Stimulated activated CD8-positive, alpha-beta memory T cell treated with anti-CD3 and anti-CD28 coated beads, Interleukin-12 subunit alpha, Interleukin-12 subunit beta, amount 100 ng/mL, for 24 hours (primary cell): ENCODE results near the gene GRIN1.

Experiments used
- DNase-seq: peaks from one replicate; pipeline ENCODE4 v3.0.0-alpha.2; 2020; ENCODE audit errors: extremely low read depth

The GRIN1 gene

DNA sequence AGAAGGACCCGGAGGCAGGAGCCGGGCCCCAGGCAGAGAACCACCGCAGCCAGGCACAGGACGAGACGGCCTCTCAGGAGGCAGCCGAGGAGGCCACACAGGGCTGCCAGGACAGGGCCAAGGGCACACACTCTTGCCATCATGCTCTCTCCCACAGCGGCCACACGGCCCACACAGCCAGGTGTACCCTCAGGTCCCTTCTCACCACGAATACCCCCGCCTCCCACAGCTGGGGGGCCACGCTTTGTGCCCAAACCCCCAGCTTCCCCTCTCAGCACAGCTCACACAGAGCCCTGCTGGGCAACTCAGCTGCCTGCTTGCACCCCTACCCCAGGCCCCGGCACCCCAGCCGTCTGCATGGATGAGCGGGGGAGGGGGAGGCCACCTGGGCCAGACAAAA is 54.8 kb downstream of the GRIN1 start:
- no peak for DNase-seq

DNA sequence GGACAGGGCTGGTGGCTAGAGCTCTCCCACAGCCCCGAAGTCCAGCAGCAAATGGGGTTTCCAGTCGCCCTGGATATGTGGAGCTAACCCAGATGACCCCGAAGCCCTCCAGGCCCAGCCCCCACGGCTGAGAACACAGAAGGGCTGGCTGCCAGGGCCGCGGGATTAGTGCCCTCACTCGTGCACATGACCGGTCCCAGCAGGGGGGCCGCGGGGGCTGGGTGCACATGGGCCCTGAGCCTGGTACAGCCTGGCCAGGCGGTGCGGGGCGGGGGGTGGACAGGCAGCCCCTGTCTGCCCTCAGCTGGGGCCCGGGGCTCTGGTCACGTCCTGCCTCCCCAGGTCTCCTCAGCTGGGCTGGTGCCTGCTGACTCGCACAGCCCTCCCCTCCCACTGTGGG is 55.4 kb downstream of the GRIN1 start:
- no peak for DNase-seq

DNA sequence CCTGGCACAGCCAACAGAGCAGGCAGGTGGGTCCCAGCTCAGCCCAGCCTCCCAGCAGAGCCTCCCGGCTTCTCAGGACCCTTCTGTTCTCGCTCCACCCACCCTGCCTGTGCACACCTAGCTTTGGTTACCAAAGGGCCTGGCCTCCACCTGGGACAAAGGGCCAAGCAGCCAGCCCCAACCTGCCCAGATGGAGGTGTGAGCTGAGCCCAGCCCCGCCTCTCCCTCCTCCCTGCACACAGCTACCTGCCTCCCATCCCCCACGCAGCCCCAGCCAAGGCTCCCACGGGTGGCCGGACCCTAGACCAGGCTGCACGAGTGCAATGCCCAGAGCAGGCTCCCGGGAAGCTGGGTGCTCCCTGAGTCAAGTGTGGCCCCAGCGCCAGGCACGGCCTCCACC is 56.0 kb downstream of the GRIN1 start:
- no peak for DNase-seq

DNA sequence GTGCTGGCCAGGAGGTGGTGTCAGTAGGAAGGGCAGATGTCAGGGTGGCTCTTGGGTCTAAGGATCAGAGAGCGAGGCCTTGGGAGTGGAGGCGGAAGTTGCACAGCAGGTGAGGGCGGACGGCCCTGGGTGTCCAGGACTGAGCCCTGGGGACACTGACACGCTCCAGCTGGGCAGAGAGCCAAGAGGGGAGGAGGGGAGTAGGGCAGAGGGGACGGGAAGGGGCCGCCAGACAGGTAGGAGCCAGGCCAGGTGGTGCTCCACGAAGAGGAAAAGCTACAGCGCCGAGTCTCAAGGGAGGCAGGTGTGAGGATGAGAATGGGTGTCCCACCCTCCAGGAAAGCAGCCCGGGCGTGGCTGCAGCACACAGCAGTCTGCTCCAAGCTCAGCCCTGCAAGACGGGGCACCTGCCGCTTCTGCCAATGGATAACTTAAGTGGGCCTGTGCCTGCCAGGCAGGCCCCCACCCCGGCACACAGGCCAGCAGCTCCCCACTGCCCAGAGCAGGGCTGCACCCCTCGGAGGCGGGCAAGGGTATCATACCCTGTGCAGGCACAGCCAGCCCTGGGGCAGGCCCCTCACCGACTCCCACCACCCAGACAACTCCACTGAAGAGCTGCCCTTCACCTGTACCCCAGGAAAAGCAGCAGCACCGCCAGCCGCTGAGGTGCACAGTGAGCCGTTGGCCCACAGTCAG is 56.7 kb downstream of the GRIN1 start:
- no peak for DNase-seq

DNA sequence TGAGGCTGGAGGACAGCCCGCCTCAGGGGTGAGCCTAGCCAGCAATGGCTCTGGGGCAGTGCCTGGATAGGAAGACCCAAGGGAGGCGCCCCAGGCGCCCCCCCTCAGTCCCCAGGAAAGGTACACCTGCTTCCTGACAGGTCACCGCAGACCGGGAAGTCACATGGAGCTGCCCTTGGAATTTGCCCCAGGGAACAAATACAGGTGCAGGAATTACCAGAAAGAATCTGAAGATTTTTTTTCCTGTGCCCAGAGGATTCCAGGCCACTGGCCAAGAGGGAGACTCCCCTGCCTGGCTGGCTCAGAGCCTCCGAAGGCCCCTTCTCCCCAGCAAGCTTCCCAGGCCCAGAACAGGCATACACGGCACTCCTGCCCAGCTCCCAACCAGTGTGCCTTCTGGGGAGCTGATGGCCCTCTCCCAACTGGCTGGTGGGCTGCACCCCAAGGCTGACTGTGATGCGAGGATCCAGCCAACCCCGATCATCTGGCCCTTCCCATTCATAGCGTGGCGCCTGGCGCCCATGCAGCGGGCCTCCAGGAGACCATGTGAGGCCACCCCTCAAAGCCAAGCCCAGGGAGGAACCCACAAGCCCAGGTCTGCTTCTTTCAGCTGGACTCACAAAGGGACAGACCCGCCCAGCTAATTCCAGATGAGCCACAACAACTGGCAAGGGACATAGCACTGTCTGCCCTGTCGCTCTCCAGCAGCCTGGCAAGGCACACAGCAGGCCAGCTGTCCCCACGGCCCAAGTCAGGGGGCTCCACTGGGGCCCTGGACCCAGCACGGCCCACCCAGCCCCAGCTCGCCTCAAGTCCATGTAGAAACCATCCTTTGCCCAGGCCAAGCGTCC is 59.3 kb downstream of the GRIN1 start:
- no peak for DNase-seq

DNA sequence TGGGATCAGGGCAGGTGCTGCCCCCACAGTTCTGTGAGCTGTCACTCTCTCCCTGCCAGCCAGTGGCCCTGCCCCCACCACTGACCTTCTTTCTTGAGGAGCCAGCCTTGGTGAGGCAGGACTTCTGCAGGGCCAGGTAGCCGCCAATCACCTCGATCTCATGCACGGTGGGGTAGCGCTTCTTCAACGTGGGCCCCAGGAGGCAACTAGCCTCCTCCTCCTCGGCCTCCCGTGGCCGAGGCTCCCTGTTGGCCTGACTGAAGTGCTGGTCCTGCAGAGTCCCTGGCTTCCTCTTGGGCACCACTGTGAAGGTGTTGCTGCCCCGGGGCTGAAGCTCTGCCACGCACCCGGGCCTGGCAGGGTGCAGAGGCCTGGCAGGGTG is 59.9 kb downstream of the GRIN1 start:
- no peak for DNase-seq

DNA sequence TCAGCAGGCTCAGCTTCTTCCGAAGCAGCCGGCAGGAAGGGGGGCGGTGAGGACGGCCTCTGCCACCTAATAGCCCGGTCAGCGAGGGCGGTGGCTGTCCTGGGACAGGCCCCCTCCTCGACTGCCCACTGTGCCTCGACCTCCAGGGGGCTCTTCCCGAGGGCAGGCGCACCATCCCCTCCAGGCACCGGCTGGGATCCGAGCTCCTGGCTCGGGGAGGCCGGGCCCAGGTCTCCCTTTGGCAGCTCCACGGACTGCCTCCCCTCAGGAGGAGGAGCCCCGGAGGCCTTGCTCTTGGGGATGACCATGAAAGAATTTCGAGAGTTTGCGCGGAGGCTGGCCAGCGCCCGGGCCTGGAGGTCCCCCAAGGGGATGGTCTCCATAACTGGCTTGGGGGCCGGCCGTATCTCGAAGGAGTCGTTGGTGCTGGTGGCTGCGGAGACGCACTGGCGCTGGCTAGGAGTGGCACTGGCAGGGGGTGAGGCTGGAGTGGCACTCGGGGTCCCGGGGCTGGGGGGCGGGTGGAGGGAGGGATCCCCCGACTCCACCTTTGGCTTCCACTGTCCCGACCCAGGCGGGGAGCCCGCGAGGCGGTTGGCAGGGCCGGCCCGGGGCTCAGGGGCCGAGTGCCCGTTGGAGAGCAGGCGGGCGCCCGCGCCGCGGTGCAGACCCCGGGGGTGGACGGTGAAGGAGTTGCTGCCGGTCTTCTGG is 60.6 kb downstream of the GRIN1 start:
- DNase-seq, result no peak

DNA sequence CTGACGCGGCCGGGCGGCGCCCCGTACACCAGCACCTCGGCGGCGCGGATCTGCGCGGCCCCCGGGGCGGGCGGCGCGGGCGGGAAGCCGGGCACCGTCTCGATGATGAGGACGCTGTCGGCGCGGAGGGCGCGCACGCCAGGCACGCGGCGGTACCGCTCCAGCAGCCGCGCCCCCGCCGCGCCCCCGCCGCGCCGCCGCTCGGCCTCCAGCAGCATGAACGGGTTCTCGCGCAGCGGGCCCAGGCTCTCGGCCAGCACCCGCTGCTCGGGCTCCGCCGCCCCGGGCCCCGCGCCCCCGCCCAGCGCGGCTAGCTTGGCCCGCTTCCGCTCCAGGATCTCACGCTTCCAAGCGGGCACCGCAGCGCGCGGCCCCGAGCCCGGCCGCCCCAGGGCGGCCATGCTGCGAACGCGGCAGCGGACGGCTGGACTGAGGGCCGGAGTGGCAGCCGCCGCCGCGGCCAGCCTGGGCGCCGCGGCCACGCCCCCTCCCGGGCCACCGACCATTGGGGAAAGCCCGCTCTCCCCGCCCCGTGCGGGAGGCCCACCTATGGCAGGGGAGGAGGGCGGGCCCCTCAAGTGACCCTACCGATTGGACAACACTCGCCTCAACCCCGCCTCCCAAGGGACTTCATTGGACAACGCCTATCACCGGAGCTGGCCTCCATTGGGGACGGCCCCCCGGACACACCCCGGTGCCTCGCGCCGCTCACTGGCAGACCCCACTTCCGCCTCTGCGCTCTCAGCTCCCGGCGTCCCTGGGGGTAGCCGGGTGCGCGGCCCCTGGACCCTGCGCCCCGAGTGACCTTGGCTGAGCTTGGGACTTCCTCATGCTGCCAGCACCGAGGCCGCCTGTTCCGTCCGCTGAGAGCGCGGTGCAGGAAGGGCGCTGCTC is 61.6 kb downstream of the GRIN1 start, which contains the start of gene TPRN:
Gene TPRN (minus strand): TSS at position 431 of the 894 bp plus-strand sequence. CDS start 30 bp downstream, at position 401.
- peak; percentile 98 for DNase-seq

DNA sequence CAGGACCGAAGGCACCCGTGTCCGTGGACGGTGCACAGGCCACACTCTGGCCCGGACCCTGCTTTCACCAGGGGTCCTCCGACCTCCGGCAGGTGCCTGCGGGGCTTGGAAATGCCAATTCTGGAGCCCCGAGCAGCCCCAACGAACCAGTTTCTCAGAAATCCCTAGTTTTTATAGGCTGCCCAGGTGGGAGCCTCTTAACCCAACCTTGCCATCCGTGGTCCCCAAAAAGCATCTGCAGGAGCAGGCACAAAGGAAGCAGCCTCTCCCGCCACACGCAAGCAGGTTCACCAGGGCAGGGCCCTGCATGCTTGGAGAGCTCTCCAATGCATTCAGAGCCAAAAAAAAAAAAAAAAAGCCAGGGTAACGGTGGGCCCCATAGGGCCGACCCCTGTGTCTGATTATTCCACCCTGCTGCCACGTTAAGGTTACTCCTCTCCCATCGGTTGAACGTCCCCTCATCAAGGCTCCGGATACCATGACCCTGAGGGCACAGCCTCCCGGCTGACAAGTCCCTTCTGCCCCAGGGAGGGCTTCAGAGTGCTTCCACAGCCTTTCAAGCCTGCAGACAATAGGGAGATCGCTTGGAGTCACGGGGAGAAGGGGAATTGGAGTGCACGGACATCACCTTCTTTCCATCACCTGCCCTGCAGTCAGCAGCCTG is 62.4 kb downstream of the GRIN1 start:
- DNase-seq, result no peak

DNA sequence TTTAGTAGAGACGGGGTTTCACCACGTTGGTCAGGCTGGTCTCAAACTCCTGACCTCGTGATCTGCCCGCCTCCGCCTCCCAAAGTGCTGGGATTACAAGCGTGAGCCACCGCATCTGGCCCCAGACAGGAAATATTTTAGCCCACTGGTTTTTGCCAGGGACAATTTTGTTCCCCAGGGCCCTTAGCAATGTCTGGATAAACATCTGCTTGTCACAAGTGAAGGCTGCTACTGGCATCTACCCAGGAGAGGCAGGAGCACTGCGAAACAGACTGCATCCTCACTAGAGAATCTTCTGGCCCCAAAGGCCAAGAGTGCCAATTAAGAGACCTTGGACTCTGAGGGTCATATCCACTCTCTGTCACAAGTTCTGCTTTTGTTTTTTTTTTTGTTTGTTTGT is 64.0 kb downstream of the GRIN1 start:
- DNase-seq, result no peak

DNA sequence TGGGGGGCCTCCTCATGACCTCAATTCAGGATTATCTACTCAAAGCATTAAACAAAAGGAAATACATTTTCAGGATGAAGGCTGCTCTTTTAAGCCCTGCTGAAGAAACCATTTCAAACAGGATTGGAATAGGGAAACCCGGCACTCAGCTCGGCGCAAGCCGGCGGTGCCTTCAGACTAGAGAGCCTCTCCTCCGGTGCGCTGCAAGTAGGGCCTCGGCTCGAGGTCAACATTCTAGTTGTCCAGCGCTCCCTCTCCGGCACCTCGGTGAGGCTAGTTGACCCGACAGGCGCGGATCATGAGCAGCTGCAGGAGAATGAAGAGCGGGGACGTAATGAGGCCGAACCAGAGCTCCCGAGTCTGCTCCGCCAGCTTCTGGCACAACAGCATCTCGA is 65.8 kb downstream of the GRIN1 start:
- DNase-seq, result no peak

DNA sequence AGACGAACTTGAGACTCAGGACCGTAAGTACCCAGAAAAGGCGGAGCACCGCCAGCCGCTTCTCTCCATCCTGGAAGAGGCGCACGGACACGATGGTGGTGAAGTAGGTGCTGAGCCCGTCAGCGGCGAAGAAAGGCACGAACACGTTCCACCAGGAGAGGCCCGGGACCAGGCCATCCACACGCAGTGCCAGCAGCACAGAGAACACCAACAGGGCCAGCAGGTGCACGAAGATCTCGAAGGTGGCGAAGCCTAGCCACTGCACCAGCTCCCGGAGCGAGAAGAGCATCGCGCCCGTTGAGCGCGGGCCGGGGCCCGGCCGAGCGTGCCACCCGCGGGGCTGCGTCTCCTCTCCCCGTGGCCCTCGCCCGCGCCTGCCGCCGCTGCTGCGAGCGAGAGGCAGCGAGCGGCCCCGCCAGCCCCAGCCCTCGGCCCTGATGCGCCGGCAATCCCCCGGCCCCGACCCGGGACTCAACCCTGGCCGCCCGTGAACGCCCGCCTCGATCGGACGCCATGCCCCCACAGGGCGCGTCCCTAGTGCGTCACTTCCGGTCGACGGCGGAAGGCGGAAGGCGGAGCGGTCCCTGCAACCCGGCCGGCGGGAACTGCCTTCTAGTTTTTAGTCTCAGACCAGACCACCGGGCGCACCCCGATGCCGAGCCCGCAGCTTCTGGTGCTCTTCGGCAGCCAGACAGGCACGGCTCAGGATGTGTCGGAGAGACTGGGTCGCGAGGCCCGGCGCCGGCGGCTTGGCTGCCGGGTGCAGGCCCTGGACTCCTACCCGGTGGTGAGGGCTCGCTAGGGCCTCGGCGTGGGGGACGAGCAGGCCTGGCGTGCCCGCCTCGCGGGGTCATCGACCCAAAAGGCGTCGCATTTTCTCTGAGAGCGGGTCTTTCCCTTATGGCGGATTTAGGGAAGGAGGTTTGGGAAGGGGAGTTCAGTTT is 66.4 kb downstream of the GRIN1 start, which contains the start of the genes NDOR1 and TMEM203:
Gene NDOR1 (plus strand): TSS at position 575 of the 944 bp plus-strand sequence. CDS start 78 bp downstream, at position 653.
Gene TMEM203 (minus strand): TSS at position 523 of the 944 bp plus-strand sequence. CDS start 234 bp downstream, at position 289.
- peak; percentile 93 for DNase-seq

DNA sequence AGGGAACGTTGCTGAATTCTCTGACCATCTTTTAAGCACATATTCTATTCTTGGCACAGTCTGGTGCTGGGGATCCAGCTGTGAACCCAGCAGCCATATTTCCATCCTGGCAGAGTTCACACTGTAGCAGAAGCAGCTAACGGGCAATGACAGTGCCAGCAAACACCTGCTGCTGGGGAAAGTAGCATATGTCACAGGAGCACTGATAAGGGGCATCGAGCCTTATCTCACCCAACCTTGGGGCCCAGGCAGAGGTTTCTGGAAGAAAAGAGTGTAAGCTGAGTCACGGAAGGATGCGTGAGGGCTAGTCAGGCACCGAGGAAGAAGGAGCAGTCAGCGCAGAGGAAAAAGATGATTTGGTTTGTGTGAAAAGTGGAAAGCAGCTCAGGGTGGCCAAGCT is 67.6 kb downstream of the GRIN1 start:
- DNase-seq, result no peak

DNA sequence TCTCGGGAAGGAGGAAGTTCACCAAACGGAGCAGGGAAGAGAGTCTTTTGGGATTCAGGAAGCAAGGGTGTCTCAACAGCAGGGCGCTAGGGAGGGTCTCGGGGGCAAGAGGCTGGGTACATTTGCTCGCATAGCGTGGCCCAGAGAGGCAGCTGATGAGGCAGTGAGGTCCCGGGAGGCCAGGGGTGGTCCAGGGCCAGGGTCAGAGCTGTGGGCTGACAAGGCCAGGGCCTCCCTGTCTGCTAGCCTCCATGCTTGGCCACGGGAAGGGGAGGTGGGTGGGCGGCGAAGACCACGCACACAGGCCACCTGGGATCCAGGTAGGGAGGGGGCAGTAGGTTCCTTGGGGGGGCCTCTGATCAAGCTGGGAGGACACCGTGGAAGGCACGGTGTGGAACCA is 72.6 kb downstream of the GRIN1 start:
- DNase-seq, result no peak

DNA sequence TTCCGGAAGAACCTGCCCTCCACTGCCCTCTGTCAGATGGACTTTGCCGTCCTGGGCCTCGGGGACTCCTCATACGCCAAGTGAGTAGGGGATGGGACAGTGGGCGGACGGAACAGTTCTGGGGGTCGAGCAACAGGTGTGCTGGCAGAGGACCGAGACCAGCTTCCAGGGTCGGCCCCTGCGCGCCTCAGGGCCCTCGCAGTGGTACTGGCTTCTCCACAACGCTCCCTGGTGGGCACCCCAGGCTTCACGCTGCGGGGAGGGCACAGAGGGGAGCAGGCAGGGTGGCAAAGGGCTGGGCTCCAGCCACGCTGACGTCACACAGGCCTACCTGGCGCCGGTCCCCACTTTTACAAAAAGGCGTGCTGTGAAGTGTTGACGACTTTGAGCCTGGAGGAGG is 73.6 kb downstream of the GRIN1 start:
- no peak for DNase-seq

DNA sequence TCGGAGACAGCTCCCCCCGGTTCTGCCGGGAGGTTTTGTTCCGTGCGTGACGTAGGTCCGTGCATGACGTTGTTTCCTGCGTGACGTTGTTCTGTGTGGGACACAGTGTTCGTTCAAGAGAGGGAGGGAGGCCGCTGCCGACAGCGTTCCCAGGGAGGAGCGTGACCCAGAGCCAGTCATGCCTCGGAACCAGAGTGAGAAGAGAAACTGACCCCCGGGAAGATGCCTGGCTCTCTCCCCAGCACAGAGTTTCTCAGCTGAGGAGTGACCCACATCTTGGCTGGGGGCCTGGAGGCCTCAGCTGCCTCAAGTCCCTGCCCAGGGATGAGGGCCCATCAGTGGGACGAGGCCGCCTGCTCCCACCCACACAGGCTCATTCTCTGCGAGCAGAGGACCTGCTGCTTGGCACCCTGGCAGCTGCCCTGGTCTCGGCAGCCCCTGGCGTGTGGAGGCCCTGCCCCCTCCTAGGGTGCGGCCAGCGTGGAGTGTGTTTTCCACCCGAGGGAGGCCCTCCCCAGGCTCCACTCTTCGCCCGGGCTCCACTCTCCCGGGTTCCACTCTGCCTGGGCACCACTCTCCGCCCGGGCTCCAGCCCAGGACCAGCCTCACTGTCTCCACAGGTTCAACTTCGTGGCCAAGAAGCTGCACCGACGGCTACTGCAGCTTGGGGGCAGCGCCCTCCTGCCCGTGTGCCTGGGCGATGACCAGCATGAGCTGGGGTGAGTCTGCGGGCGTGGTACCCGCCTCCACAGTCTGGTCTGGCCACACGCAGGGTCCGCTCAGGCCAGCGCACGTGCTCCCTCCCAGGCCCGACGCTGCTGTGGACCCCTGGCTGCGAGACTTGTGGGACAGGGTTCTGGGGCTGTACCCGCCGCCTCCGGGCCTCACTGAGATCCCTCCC is 74.5 kb downstream of the GRIN1 start:
- DNase-seq, result no peak

DNA sequence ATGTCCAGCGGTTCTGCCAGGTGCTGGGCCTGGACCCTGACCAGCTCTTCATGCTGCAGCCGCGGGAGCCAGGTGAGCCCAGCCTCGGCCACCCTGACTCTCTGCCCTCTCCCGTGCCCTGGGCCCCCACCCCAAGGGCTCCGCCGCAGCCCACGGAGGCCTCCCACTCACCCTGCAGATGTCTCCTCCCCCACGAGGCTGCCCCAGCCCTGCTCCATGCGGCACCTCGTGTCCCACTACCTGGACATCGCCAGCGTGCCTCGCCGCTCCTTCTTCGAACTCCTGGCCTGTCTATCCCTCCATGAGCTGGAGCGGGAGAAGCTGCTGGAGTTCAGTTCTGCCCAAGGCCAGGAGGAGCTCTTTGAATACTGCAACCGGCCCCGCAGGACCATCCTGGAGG is 75.7 kb downstream of the GRIN1 start:
- no peak for DNase-seq

DNA sequence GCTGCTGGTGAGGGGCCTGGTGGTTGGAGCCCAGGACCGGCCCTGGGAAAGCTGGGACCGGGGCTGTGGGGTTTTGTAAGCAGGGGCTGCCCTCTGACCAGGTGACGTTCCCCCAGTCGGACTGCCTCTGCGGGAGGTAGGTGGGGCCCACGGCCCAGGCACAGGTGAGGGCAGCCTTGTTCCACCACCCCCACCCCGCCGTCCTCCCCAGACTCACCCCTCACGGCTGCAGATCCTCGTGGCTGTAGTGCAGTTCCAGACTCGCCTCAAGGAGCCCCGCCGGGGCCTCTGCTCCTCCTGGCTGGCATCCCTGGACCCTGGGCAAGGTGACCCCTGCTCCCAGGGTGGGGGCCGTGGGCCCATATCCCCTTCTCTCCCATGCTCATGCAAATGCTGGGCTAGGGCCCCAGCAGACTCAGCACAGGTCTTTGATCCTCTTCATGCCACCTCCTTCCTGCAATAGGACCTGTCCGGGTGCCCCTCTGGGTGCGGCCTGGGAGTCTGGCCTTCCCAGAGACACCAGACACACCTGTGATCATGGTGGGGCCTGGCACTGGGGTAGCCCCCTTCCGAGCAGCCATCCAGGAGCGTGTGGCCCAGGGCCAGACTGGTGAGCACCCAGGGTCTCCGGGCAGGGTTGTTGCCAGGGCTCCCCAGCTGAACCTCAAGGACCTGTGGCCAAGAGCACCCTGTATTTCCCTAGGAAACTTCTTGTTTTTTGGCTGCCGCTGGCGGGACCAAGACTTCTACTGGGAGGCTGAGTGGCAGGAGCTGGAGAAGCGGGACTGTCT is 76.4 kb downstream of the GRIN1 start:
- no peak for DNase-seq
